ENCODE results near the gene TMEM44.
A peak's percentile ranks its signal among the peaks of the same experiment; 100 is the strongest.

TMEM44 gene

GRCh38 chr3:194575484-194576210 lies 57.6 kb downstream of the TMEM44 start:
- DNase-seq, result no peak

- DNase-seq, result no peak
Measured at GRCh38 chr3:194574639-194575483, 58.4 kb downstream of the TMEM44 start.

- peak; percentile 57 for DNase-seq
Measured at GRCh38 chr3:194573680-194574437, 59.4 kb downstream of the TMEM44 start.

DNA sequence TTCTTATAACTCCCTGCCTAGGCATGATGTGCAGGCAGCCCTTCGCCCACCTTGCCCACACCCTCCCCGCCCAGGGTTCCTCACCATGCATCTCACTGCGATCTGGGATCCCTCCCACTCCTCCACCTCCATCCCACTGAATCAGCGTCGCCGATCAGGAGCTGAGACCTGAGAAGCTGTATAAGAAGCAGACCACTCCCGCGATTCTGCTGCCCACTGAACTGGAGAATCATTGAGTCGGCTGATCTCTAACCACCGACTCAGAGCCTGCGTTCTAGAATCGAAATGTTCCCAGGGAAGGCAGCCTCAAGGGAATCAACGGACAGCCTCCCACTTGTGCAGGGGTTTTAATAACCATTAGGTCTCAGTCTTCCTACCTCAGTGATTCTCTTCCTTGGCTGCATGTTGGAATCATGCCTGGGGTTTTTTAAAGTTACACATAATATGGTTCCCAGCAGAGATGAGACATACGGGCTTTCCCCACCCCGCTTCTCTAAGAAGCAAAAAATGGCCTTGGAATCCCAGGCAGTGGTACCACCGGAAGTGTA lies 60.2 kb downstream of the TMEM44 start:
- no peak for DNase-seq

DNA sequence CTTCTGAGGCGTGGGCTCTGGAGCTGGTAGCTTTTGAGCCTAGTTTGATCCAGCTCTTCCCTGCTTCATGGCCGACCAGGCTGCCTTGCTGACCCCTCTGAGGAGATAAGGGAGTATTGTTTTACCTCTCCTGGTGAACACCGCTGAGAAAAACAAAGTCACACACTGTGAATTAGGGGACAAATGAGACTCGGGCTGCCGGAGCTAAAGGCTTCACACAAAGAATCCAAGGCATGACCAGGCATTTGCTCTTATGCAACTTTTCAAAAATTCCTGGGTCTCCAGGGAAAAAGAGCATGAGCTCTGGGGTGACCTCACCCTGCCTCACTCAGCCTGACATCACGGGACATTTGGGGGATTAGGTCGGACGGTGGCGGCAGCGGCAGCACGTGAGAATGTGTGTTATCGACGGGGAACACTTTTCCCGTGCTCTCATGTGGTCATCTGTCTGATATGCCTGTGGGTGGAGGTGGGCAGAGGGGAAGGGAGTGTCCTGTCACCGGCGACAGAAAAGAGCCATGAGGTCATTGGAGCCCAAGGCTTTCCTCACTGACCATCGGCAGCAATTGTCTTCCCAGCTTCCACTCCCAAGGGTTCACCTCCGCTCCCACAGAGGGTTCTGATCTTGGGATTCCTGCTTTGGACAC lies 61.0 kb downstream of the TMEM44 start:
- no peak for DNase-seq

GRCh38 chr3:194571491-194572142 lies 61.6 kb downstream of the TMEM44 start:
- DNase-seq, result no peak

DNA sequence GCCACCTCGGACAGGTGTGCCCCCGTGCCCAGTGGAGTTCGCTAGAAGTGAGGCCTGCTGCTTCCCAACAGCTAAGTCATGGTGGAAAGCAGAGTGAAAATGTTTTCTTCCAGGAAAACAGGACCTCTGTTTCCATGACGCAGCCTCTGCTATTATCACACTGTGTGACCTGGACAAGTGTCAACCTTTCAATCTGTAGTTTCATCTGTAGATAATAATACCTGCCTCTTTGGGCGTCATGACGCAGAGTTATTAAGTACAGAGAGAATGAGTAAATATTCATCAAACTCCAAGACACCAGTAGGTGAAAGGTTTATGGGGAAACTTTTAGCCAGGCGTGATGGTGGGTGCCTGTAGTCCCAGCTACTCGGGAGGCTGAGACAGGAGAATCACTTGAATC lies 62.3 kb downstream of the TMEM44 start:
- no peak for DNase-seq

DNA sequence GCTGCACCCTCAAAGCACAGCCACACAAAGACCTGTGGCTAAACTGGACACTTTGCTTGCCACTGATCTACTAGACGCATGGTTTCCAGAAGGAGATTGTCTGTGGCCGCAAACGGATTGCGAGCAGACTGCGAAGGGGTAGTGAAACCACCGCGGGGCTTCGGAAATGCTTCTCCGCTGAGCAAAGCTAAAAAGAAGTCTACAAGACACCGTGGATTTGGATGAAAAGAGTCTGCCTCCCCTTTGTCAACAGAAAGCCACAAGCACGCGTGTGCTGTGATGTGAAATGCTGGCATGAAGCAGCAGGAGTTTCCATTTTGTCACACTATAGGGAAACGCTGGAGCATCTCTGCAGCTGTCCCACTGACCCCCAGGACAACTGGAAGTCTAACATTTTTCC lies 63.0 kb downstream of the TMEM44 start:
- DNase-seq, result no peak

DNA sequence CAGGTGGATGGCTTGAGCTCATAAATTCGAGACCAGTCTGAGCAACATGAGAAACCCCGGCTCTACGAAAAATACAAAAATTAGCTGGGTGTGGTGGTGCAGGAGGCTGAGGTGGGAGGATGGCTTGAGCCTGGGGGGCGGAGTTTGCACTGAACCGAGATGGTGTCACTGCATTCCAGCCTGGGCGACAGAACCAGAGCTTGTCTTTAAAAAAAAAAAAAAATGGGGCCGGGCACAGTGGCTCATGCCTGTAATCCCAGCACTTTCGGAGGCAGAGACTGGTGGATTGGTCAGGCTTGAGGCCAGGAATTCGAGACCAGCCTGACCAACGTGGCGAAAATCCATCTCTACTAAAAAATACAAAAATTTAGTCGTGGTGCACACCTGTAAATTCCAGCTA lies 64.0 kb downstream of the TMEM44 start:
- DNase-seq, result no peak

DNA sequence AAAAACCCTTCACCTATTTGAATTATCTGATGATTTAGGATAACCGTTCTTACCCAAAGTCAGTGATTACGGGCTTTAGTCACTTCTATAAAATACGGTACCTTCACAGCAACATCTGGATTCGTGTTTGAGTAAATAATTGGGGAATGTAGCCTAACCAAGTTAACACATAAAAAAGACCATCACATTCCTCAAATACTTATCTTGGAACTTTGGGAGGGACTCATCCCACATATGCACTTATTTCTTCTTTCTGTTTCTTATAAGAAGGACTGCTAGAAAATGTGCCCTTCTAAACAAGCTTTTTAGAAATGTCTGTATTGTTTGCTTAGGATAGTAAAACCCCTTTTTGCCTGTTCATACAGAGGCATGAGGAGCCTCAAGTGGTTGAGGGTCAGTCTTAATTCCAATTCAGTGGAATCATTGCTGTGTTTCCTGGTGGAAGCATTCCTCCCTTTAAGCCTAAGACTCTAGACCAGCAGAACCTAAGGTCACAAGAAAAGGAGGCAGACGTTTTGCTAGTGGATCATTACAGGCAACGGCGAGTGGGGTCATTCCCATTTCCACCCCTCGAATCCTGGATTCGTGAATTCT lies 67.5 kb downstream of the TMEM44 start:
- DNase-seq, result no peak

DNA sequence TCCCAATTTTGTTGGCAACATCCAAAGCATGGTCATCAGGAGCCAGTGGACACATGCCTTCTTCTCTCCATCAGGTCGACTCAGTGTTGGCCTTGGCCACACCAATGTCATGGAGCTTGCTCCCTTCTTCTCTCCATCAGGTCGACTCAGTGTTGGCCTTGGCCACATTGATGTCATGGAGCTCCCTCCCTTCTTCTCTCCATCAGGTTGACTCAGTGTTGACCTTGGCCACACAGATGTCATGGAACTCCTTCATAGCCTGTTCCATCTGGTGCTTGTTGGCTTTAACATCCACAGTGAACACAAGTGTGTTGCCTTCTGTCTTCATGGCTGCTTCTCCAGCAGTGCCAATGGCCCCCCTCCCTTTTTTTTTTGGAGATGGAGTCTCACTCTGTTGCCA lies 70.2 kb downstream of the TMEM44 start:
- DNase-seq, result no peak

DNA sequence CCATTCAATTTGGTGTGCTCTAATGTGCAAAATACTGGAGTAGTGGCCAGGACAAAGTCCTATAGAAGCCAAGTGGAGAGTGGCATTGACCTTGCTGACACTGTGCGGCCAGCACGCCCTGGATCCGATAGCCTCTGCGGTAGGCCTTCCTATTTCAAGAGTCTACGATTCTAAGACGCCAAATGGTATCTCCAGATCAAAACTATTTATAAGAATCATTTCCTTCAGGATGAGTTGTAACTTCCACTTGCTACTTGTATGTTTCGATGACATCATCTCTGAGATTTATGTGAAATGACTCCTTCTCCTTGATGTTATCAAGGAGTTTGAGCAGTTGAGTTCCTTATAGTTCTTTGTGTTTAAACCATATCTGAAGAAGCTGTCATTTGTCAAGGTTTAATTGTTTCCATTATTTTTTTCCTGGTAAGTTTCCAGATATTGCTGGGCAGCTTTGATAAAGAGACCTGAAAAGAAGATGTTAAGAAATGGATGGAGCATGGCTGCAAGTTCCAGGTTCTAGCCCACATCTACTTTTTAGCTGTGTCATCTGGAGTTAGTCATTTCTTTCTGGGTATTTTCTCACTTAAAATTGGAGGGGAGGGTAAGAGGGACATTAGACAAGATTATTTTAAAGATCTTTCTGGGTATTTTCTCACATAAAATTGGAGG lies 71.8 kb downstream of the TMEM44 start:
- no peak for DNase-seq

DNA sequence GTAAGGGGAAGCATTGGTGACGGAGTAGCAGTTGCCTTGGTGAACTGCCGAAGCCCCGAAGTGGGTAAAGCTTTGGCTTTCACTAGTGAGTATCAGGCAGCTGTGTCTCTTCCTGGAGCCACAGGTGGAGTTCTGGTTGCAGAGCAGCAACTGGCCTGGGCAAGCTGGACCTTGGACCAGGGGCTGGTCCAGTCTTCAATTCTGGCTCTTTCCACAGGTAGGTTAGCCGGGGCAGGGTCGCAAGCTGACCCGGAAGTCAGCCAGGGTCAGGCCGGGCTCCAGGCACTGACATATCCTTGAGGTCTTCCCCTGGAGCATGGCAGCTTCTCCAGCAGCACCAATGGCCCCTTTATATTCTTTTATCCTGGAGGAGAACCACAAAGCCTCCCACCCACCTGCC lies 73.2 kb downstream of the TMEM44 start:
- DNase-seq, result no peak

DNA sequence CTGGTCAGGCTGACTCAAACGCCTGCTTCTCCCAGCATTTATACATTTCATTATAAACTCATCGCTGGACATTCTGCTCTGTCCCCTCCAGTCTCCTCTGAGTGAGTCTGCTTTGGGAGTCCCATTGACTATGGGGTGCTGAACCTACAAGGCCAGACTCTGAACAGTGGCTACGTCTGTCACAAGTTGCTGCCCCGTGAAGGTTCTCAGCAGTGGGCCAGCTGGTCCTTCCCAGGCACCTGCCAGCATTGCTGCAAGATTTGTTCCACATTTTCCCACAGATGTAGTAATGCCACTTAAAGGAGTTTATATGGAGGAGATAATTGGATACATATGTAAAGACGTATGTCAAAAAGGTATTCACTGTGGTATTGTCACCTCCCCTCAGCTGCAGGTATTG lies 73.7 kb downstream of the TMEM44 start:
- no peak for DNase-seq

DNA sequence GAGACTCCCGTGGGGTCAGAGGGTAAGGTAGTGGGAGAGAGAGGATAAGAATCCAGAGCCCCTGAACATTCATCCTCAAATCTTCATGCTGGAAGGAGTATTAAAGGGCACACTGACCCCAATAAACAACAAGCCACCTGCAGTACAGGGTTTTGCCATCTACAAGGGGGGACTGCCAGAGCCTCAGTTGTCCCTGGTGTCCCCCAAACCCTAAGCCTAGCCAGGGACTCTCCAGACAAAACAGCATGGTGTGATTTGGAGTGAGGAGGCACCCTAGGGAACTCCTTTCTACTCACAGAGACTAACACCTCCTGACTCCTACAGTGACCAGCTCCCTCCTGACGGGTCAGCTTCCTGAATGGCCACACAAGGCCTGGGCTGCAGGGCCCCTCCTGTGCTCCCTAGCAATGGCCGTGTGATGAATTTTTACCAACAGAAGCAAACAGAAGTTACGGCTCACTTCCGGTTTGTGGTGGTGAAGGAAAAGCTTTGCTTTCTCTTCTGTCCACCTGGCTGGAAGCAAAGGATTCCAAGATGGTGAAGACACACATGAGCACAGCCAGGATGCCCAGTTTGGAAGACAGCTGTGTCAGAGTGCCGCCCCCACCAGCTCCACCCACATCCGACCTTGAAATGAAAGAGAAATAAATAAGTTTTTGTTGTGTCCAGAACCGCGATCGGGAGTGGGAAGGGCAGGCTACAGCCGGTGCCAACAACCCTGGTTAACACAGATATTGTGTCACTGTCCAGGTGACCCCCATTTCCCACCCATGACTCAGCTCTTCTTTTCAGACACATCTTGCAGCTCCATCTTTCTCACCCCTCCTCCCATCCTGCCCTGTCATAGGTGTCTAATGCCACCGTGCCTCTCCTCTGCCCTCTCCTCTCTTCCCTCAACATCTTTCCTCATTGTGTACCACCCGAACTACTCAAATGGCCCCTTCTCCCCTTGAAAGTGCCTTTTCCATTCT lies 76.8 kb downstream of the TMEM44 start:
- peak; percentile 35 for DNase-seq

DNA sequence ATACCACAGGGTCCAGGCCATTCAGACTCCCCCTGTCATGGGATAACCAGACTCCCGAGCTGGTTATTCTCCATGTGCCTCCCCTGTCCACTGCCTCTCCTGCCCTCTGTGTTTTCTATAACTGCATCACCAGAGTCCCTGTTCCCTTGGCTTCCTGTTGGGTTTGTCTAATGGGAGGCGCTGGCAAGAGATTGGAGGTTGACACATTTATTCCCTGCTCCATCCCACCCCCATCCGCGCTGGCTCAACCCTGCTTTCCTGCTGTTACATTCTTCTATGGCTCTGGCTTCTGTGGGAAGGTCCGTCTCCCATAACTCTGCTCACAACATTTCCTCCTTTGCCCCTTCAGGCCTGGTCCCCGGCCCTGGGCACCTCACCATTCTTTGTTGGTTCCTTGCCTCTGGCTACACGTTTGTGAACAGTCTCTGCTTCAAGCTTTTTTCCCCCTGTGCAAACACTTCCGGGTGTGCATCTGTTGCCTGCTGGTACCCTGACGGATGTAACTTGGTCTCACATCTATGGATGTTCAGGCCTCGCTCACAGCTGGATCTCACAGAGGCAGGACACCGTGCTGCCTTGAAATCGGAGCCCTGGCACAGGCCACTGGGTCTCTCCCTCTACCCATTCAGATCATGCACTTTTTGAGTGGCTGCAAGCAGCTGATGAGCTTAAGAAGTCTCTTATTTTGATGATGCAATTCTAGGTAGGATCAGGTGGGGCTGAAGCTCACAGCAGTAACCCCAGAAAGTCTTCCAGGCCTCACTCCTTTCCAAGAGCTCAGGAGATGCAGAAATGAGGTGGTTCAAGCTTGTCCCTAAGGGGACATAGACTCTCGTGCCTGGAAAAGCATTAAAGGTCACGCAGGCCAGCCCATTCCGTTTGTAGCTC lies 77.8 kb downstream of the TMEM44 start:
- DNase-seq, result no peak

DNA sequence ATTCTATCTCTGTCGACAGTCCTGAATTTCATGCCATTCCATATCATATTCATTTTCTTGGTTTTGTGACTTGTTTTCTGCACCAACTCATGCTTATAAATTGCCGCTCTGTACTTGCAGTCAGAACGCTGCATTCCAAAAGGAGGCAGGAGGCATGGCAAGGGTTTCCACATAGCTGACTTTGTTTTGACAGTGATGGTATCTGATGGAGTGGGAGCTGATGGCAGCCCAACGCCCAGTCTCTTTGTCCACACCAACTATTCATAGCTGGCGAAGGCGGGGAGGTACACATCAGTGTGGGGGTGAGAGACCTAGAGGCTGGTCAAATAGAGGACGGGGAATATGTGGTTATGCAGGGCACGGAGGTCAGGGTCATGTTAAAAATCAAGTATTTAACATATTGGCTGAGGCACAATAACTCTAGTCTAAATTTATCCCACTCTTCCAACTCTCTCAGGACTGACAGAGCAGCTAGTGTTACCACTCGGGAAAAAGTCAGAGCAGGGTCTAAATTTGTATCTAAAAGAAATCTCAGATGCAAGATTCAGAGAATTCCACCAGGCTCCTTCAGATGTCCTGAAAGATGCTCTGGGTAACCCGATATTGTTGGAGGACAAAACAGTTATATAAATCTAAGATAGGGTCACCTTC lies 78.6 kb downstream of the TMEM44 start:
- DNase-seq, result no peak

GRCh38 chr3:194552327-194552949 lies 80.8 kb downstream of the TMEM44 start:
- DNase-seq, result no peak

Data from stimulated activated CD8-positive, alpha-beta memory T cell treated with anti-CD3 and anti-CD28 coated beads, Interleukin-4, amount 100 ng/mL, for 48 hours (primary cell).